ENCODE data around the gene AKAP9.
"Not testable (repeated sequence)": the region's sequence is repeated elsewhere in the genome, so short reads cannot be mapped to it uniquely, and the experiment has no call there.

Gene AKAP9

DNA sequence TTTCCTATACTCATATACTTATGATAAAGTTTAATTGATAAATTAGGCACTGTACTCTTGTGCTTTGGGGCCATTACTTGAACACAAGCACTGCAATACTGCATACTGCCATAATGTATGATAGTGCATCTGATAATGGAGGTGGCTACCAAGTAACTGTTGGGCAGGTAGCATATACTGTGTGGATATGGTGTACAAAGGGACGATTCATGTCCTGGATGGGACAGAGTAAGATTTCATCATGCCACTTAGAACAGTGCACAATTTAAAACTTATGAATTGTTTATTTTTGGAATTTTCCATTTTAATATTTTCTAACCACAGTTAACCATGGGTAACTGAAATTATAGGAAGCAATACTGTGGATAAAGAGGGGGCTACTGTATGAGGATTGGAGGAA lies 38.9 kb downstream of the AKAP9 start:
- no peak overlapping the region for H3K4me3 ChIP-seq (ENCODE audit: low read depth, low read length)
- no peak for DNase-seq (ENCODE audit: low read depth)
- TF ChIP-seq, protein P1, sequence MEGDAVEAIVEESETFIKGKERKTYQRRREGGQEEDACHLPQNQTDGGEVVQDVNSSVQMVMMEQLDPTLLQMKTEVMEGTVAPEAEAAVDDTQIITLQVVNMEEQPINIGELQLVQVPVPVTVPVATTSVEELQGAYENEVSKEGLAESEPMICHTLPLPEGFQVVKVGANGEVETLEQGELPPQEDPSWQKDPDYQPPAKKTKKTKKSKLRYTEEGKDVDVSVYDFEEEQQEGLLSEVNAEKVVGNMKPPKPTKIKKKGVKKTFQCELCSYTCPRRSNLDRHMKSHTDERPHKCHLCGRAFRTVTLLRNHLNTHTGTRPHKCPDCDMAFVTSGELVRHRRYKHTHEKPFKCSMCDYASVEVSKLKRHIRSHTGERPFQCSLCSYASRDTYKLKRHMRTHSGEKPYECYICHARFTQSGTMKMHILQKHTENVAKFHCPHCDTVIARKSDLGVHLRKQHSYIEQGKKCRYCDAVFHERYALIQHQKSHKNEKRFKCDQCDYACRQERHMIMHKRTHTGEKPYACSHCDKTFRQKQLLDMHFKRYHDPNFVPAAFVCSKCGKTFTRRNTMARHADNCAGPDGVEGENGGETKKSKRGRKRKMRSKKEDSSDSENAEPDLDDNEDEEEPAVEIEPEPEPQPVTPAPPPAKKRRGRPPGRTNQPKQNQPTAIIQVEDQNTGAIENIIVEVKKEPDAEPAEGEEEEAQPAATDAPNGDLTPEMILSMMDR (IDR thresholded peaks at IDR 0.05; ENCODE audit: insufficient read depth, low read depth, low read length, missing control alignments), result no peak

DNA sequence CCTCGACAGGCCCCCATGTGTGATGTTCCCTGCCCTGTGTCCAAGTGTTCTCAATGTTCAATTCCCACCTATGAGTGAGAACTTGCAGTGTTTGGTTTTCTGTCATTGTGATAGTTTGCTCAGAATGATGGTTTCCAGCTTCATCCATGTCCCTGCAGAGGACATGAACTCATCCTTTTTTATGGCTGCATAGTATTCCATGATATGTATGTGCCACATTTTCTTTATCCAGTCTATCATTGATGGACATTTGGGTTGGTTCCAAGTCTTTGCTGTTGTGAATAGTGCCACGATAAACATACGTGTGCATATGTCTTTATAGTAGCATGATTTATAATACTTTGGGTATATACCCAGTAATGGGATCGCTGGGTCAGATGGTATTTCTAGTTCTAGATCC lies 41.7 kb downstream of the AKAP9 start:
- DNase-seq (ENCODE audit: low read depth); H3K4me3 ChIP-seq (ENCODE audit: low read depth, low read length): not testable (repeated sequence)

DNA sequence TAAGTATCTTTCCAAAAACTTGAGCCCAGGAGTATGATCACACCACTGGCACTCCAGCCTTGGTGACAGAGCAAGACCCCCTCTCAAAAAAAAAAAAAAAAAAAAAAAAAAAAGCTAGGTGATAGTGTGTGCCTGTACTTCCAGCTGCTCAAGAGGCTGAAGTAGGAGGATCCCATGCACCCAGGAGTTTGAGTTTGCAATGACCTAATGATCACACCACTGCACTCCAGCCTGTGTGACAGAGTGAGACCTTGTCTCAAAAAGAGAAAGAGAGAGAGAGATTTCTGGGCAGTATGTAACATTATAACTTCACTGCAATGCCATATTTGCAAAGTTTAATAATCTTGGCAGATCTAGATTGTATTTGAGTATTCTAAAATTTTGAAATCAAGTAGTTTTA lies 47.6 kb downstream of the AKAP9 start:
- DNase-seq (ENCODE audit: low read depth), result no peak
- TF ChIP-seq, protein P1 (IDR thresholded peaks at IDR 0.05; ENCODE audit: insufficient read depth, low read depth, low read length, missing control alignments), result no peak
- H3K4me3 ChIP-seq (ENCODE audit: low read depth, low read length), result no peak overlapping the region

DNA sequence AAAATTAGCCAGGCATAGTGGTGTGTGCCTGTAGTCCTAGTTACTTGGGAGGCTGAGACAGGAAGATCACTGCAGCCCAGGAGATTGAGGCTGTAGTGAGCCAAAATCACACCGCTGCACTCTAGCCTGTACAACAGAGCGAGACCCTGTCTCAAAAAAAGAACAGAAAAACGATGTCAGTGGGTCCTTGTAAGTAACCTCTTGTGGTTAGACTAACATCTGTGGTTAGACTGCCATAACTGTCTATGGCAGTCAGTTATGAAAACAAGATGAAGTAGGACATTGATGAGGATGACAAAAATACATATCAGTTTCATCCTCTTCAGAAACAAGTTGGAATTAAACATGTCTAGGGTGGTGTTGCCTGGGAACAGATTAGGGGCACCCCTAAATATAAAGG lies 53.3 kb downstream of the AKAP9 start:
- DNase-seq (ENCODE audit: low read depth), result peak; percentile 50
- TF ChIP-seq, protein P1 (IDR thresholded peaks at IDR 0.05; ENCODE audit: insufficient read depth, low read depth, low read length, missing control alignments), result no peak
- H3K4me3 ChIP-seq (ENCODE audit: low read depth, low read length), result no peak overlapping the region

- peak; percentile 83 for DNase-seq (ENCODE audit: low read depth)
- TF ChIP-seq, protein P1 (IDR thresholded peaks at IDR 0.05; ENCODE audit: insufficient read depth, low read depth, low read length, missing control alignments), result no peak
- no peak overlapping the region for H3K4me3 ChIP-seq (ENCODE audit: low read depth, low read length)
Observed at GRCh38 chr7:91995391-91996105, 54.9 kb downstream of the AKAP9 start.

DNA sequence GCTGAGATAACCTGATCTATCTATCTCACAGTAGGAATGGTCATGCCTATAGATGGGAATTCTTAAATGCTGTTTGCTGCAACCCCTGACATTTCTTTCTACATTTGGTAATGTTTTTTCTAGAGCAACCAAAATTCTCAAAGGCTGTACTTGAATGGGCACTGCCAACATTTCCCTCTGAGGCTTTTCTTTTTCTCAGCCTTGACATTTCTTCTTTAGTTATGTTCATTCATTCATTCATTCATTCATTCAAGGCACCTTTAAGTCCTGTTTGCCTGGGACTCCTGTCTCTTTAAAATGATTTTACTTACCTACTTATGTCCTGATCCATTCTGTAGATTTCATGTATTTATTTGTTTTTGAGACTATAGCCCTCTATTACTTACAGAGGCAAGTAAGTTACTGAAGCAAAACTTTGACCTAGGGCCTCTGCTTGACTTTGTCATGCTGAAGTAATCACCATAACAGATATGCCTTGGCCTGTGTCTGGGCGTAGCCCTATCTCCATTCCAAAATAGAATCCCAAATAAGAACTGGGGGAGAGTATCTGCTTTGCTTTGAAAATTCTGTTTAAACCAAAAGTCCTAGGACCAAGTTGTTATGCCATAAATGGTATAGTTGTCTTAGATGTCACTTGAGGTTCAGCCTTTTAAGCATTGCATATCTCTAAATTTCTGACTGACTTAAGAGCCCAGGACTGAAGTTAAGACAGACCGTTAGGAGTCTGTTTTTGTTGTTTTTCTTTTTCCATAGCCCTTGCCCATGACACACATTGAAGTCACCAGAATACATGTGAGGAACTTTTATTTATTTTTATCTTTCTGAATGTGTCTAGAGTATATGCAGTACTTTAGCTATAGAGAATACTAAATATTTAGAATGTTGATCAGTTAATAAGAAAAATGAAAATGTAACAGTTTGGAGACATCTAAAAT lies 59.2 kb downstream of the AKAP9 start:
- TF ChIP-seq, protein P1 (IDR thresholded peaks at IDR 0.05; ENCODE audit: insufficient read depth, low read depth, low read length, missing control alignments), result no peak

GRCh38 chr7:92002720-92003119 lies 62.1 kb downstream of the AKAP9 start:
- DNase-seq (ENCODE audit: low read depth), result peak; percentile 24
- H3K4me3 ChIP-seq (ENCODE audit: low read depth, low read length), result no peak overlapping the region
- TF ChIP-seq, protein P1 (IDR thresholded peaks at IDR 0.05; ENCODE audit: insufficient read depth, low read depth, low read length, missing control alignments), result no peak

More for the DNA sequence above, 59.2 kb downstream of the AKAP9 start:
- DNase-seq (ENCODE audit: low read depth), result no peak
- H3K4me3 ChIP-seq (ENCODE audit: low read depth, low read length), result no peak overlapping the region

Data from GM12865 (cell line).